Neural crest cell (in vitro differentiated cells): Measurements from ENCODE around the gene CD8B2. TPM values are rescaled to one million over a fixed set of nuclear protein-coding genes. Genes with fewer than 3 reads are reported as not detected.
A peak's percentile ranks its signal among the peaks of the same experiment; 100 is the strongest.

Experiments used
- DNase-seq: peaks from one replicate; pipeline ENCODE4 v3.0.0; 2021; ENCODE audit warnings: low read depth, mixed read lengths, low spot score
- H3K27ac Mint-ChIP-seq: one replicate; pipeline ENCODE4 v1.8.0; 2021; ENCODE audit warnings: mild to moderate bottlenecking, mixed read lengths; ENCODE audit not compliant: unreplicated experiment
- H3K27me3 Mint-ChIP-seq: 2 replicates; pipeline ENCODE4 v1.8.0; 2021; ENCODE audit warnings: low read depth, mild to moderate bottlenecking, mixed read lengths
- H3K36me3 Mint-ChIP-seq: 2 replicates; pipeline ENCODE4 v1.8.0; 2021; ENCODE audit warnings: low read depth, mild to moderate bottlenecking, mixed read lengths
- H3K4me1 Mint-ChIP-seq: 2 replicates; pipeline ENCODE4 v1.8.0; 2021; ENCODE audit warnings: mixed read lengths
- H3K4me3 Mint-ChIP-seq: one replicate; pipeline ENCODE4 v1.8.0; 2021; ENCODE audit warnings: mild to moderate bottlenecking, mixed read lengths
- H3K9me3 Mint-ChIP-seq: 2 replicates; pipeline ENCODE4 v1.8.0; 2021; ENCODE audit warnings: mixed read lengths
- total RNA-seq: library from RNA; stranded (reverse); gene quantifications from 2 replicates; pipeline ENCODE4 v1.2.1, GENCODE V29; 2021
- TF ChIP-seq, protein P1 (sequence below): fragments of 200-600 bp; sonication (generic); conservative IDR thresholded peaks from 2 replicates; pipeline ENCODE4 v1.5.0; 2021; ENCODE audit warnings: antibody characterized with exemption, mild to moderate bottlenecking

Gene CD8B2
- total RNA-seq, 1 donor from 2014 or later: not detected

DNA sequence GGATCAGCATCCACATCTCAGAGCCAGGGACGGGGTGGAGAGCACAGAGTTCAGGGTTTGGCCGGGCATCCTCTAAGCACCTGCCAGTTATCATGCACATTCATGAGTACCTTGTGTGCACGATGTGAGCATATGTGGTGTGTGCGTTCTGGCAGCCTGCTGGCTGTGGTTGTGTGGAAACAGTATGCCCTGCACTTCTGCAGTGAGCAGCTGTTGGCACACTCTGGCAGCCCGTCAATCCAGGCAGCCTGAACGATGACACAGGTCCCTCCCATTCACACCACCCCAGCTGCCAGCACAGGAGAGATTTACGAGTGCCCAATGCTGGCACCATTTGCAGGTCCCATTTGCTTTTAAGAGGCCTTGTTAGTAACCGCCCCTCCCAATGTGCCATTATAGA, 74.2 kb downstream of the CD8B2 start:
- TF ChIP-seq, protein P1, sequence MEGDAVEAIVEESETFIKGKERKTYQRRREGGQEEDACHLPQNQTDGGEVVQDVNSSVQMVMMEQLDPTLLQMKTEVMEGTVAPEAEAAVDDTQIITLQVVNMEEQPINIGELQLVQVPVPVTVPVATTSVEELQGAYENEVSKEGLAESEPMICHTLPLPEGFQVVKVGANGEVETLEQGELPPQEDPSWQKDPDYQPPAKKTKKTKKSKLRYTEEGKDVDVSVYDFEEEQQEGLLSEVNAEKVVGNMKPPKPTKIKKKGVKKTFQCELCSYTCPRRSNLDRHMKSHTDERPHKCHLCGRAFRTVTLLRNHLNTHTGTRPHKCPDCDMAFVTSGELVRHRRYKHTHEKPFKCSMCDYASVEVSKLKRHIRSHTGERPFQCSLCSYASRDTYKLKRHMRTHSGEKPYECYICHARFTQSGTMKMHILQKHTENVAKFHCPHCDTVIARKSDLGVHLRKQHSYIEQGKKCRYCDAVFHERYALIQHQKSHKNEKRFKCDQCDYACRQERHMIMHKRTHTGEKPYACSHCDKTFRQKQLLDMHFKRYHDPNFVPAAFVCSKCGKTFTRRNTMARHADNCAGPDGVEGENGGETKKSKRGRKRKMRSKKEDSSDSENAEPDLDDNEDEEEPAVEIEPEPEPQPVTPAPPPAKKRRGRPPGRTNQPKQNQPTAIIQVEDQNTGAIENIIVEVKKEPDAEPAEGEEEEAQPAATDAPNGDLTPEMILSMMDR: no peak
- Mint-ChIP-seq H3K27ac (no peak overlapping the region), H3K36me3 (peaks cover 6% of the 10 kb centered on the region)

DNA sequence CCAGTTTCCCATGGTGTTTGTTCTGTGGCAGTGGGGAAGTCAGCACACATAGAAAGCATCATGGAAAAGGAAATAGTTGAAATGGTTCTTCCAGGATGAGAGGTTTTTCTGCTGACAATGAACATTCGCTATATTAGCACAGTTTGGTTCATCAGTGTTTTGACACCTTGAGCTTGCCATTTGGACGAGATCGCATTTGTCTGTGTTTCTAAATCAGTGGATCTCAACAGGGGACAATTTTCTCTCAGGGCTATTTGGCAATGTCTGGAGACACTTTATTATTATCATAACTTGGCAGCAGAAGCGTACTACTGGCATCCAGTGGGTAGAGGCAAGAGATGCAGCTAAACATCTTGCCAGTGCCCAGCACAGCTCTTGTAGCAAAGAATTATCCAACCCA, 74.6 kb downstream of the CD8B2 start:
- Mint-ChIP-seq H3K4me1 (peaks cover 10% of the 10 kb centered on the region), H3K36me3 (peaks cover 5% of the 10 kb centered on the region), H3K4me3 (no peak overlapping the region), H3K27ac (no peak overlapping the region), H3K9me3 (peaks cover 8% of the 10 kb centered on the region), H3K27me3 (peaks cover 2% of the 10 kb centered on the region)
- DNase-seq: no peak
- TF ChIP-seq, protein P1: no peak

More for the DNA sequence above, 74.2 kb downstream of the CD8B2 start:
- no peak for DNase-seq
- H3K27me3 Mint-ChIP-seq: peaks cover 2% of the 10 kb centered on the region
- H3K4me1 Mint-ChIP-seq: peaks cover 9% of the 10 kb centered on the region
- H3K9me3 Mint-ChIP-seq: peaks cover 9% of the 10 kb centered on the region
- no peak overlapping the region for H3K4me3 Mint-ChIP-seq

DNA sequence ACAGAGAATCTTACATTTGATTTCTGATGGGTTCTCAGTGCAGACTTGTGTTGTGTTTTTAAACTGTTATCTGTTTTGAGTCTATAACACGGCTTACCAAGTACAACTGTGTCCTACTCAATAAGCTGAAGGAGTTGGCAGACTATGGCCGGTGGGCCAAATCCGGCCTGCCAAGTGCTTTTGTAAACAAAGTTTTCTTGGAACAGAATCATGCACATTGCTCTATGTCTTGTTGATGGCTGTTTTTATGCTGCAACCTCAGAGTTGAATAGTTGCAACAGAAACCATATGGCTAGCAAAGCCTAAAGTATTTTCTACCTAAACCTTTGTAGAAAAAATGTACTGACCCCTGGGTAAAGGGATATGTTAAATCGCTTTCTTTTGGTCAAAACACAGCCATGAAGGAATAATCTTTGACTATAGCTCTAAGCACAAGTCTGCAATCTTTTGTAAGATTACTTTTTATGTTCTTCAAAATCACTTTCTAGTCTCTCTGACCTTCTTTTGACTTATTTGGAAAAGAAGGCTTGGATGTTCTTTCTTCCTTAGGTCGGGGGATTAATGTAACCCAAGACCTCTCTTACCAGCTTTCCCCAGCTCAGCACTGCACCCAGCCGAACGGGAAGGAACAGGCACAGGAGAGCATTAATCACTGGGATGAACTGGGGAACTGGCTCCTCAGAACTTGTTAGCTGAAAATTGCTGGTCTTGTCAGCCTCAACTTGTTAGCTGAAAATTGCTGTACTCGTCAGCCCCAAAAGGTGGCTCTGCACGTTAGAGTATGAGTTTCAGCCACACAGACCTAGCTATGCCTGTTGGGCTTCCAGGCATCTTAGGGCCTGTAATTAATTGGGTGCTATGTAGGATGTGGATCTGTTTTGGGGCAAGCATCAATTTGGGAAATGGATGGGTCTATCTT, 75.4 kb downstream of the CD8B2 start:
- no peak for DNase-seq
- TF ChIP-seq, protein P1: peak; percentile 6
- Mint-ChIP-seq H3K27ac (no peak overlapping the region), H3K4me3 (no peak overlapping the region), H3K36me3 (peaks cover 3% of the 10 kb centered on the region), H3K4me1 (peaks cover 10% of the 10 kb centered on the region), H3K9me3 (peaks cover 9% of the 10 kb centered on the region), H3K27me3 (peaks cover 2% of the 10 kb centered on the region)

DNA sequence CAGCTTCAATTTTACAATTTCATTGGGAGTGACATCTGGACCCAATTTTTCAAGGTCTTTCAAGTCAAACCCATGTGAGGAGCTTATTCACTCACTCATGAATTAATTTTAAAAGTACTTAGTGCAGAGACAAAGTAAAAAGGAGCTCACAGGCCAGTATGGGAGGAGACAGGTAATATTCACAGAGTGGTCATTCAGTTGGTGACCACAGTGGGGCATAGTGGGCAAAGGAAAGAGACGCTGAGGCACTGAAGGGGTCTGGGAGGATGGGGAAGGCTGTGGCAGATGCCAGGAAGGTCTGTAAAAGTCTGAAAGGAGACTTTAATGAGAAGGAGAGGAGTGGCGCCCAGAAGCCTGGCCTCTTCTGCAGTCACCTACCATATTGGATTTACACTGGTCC, 76.0 kb downstream of the CD8B2 start:
- H3K4me1 Mint-ChIP-seq: peaks cover 10% of the 10 kb centered on the region
- TF ChIP-seq, protein P1: peak; percentile 28
- peaks cover 2% of the 10 kb centered on the region for H3K27me3 Mint-ChIP-seq

DNA sequence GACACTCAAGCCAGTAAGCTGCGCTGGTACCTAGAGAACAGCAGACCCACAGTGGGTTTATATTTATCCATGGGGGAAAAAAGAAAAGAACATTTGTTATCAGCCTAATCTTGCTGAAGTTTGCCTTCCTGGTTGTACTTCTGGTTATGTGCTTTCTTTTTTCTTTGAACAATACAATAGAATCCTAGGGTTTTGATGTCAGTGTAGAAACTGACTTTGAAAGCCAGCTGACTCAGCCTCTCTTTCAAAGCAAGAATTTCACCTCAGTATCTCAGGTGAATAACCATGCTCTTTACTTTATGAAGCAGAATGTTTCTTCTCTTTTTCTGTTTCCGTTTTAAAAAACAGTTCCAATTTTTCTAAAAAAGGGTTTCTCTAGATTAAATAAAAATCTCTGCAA, 78.4 kb downstream of the CD8B2 start:
- no peak for DNase-seq
- no peak overlapping the region for H3K4me3 Mint-ChIP-seq
- H3K36me3 Mint-ChIP-seq: no peaks in the 10 kb centered on the region
- peaks cover 3% of the 10 kb centered on the region for H3K9me3 Mint-ChIP-seq
- peaks cover 10% of the 10 kb centered on the region for H3K4me1 Mint-ChIP-seq
- H3K27me3 Mint-ChIP-seq: peaks cover 7% of the 10 kb centered on the region
- TF ChIP-seq, protein P1: no peak
- no peak overlapping the region for H3K27ac Mint-ChIP-seq

More for the DNA sequence above, 76.0 kb downstream of the CD8B2 start:
- Mint-ChIP-seq H3K4me3 (no peak overlapping the region), H3K9me3 (peaks cover 5% of the 10 kb centered on the region), H3K36me3 (no peaks in the 10 kb centered on the region), H3K27ac (no peak overlapping the region)
- no peak for DNase-seq
